NT2/D1 (cell line): ENCODE data around the gene EXD3.

ENCODE experiments used
- DNase-seq: peaks from one replicate; pipeline ENCODE4 v3.0.0-alpha.2; 2011; ENCODE audit warnings: low read depth, low spot score
- H3K27me3 ChIP-seq: 2 replicates; pipeline ENCODE4 v1.6.0; 2011; ENCODE audit warnings: mild to moderate bottlenecking; ENCODE audit not compliant: insufficient read length, insufficient read depth
- H3K36me3 ChIP-seq: 2 replicates; pipeline ENCODE4 v1.6.1; 2011; ENCODE audit warnings: mild to moderate bottlenecking, low read length, mixed read lengths; ENCODE audit not compliant: insufficient read depth, insufficient read length
- H3K4me1 ChIP-seq: 2 replicates; pipeline ENCODE4 v1.5.1; 2011; ENCODE audit not compliant: insufficient read depth, insufficient read length
- H3K4me3 ChIP-seq: 2 replicates; pipeline ENCODE4 v1.5.1; 2011; ENCODE audit warnings: low read depth; ENCODE audit not compliant: insufficient read length
- H3K9ac ChIP-seq: 2 replicates; pipeline ENCODE4 v1.6.0; 2011; ENCODE audit warnings: low read depth; ENCODE audit not compliant: insufficient read length
- H3K9me3 ChIP-seq: 2 replicates; pipeline ENCODE4 v1.5.1; 2011; ENCODE audit warnings: mild to moderate bottlenecking, low read length; ENCODE audit not compliant: insufficient read depth
- SUZ12 ChIP-seq: IDR thresholded peaks from 2 replicates; pipeline ENCODE4 v1.6.1; 2011; ENCODE audit not compliant: insufficient read length, insufficient read depth; ENCODE audit errors: extremely low read depth
- YY1 ChIP-seq: IDR thresholded peaks from 2 replicates; pipeline ENCODE4 v1.6.1; 2011; ENCODE audit not compliant: insufficient read length, insufficient read depth
- ZNF274 ChIP-seq: IDR thresholded peaks from 2 replicates; pipeline ENCODE4 v1.6.1; 2011; ENCODE audit warnings: mild to moderate bottlenecking, low read depth, low read length

The EXD3 gene

DNA sequence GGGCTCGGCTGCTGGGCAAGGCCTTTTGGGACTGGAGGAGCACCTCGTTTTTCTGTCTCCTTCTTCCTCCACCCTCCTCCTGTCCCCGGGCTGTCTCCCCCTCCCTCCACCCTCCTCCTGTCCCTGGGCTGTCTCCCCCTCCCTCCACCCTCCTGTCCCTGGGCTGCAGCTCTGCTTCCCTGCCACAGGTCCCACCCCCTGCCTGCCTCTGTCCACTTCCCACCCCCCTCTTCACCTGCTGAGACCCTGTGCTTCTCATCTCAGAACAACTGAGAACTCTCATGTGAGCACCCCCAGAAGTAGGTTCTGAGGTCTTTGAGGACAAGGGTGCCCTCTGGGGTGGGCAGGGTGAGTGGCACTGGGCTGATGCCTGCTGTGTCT is 151.3 kb downstream of the EXD3 start:
- H3K27me3 ChIP-seq, result no peaks in the 10 kb centered on the region
- H3K9me3 ChIP-seq, result no peaks in the 10 kb centered on the region
- no peak overlapping the region for H3K4me3 ChIP-seq
- no peak for DNase-seq
- peaks cover 37% of the 10 kb centered on the region for H3K4me1 ChIP-seq
- peaks cover 77% of the 10 kb centered on the region for H3K36me3 ChIP-seq
- no peak overlapping the region for H3K9ac ChIP-seq
- TF ChIP-seq SUZ12, result no peak
- TF ChIP-seq YY1, result no peak
- TF ChIP-seq ZNF274, result no peak

- H3K9ac ChIP-seq, result peak overlapping the region; percentile 10
- DNase-seq, result no peak
- peaks cover 31% of the 10 kb centered on the region for H3K4me1 ChIP-seq
- H3K4me3 ChIP-seq, result no peak overlapping the region
- TF ChIP-seq ZNF274 (no peak), SUZ12 (no peak), YY1 (no peak)
- H3K36me3 ChIP-seq, result peaks cover 83% of the 10 kb centered on the region
- no peaks in the 10 kb centered on the region for H3K9me3 ChIP-seq
- no peaks in the 10 kb centered on the region for H3K27me3 ChIP-seq
Measured at GRCh38 chr9:137270929-137271695, 151.8 kb downstream of the EXD3 start.

DNA sequence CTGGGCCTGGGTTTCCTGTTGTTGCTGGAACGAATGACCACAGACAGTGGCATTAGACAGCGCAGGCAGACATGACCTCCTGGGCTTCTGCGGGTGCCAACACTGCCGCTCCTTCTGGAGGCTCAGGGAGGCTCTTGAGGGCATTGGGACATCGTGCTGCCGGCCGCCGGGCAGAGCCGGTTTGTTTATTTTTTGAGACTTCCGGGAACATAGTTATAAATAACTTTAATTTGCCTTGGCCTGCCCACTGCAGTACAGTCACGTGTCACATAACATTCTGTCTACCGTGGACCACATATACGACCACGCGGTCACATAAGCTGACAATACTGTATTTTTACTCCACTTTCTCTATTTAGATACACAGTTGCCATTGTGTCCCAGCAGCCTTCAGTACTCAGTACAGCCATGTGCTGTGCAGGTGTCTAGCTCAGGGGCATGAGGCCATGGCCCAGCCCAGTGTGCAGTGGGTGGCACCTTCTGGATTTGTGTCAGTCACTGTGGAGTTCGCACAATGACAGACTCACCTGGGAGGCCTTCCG is 153.7 kb downstream of the EXD3 start:
- Histone ChIP-seq H3K4me1 (peaks cover 20% of the 10 kb centered on the region), H3K4me3 (no peak overlapping the region), H3K9me3 (no peaks in the 10 kb centered on the region), H3K27me3 (no peaks in the 10 kb centered on the region), H3K9ac (no peak overlapping the region), H3K36me3 (peaks cover 89% of the 10 kb centered on the region)
- no peak for DNase-seq
- TF ChIP-seq YY1, result no peak
- no peak for TF ChIP-seq SUZ12
- TF ChIP-seq ZNF274, result no peak

DNA sequence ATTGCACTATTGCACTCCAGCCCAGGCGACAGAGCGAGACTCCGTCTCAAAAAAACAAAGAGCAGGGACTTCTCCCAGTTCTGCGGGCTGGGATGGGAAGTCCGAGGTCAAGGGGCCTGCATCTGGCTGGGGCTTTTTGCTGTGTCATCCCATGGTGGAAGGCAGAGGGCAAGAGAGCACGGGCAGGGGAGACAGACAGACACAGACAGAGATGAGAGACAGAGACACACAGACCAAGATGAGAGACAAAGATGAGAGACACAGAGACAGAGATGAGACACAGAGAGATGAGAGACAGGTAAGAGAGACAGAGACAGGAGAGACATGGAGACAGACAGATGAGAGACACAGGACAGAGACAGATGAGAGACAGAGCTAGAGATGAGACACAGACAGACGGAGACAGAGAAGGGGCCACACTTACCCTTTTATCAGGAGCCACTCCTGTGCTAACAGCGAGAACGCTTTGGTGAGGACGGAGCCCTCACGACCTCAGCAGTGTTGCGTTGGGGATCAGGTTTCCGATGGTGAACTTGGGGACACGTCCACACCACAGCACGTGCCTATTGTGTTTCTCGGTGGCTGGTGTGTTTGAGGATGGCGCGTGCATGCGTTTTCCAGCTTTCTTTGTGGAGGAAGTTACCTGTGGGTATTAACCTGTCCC is 154.3 kb downstream of the EXD3 start:
- no peaks in the 10 kb centered on the region for H3K9me3 ChIP-seq
- H3K9ac ChIP-seq, result peak overlapping the region; percentile 42
- peaks cover 89% of the 10 kb centered on the region for H3K36me3 ChIP-seq
- no peak overlapping the region for H3K4me3 ChIP-seq
- no peaks in the 10 kb centered on the region for H3K27me3 ChIP-seq
- no peak for DNase-seq
- no peak for TF ChIP-seq SUZ12
- no peak for TF ChIP-seq ZNF274
- H3K4me1 ChIP-seq, result peaks cover 14% of the 10 kb centered on the region

GRCh38 chr9:137267933-137268355 is 155.0 kb downstream of the EXD3 start:
- H3K9ac ChIP-seq, result no peak overlapping the region
- no peak for DNase-seq
- peaks cover 87% of the 10 kb centered on the region for H3K36me3 ChIP-seq
- TF ChIP-seq SUZ12, result no peak
- TF ChIP-seq ZNF274, result no peak
- TF ChIP-seq YY1, result no peak
- no peaks in the 10 kb centered on the region for H3K27me3 ChIP-seq
- H3K9me3 ChIP-seq, result no peaks in the 10 kb centered on the region
- H3K4me3 ChIP-seq, result no peak overlapping the region
- H3K4me1 ChIP-seq, result peaks cover 15% of the 10 kb centered on the region

DNA sequence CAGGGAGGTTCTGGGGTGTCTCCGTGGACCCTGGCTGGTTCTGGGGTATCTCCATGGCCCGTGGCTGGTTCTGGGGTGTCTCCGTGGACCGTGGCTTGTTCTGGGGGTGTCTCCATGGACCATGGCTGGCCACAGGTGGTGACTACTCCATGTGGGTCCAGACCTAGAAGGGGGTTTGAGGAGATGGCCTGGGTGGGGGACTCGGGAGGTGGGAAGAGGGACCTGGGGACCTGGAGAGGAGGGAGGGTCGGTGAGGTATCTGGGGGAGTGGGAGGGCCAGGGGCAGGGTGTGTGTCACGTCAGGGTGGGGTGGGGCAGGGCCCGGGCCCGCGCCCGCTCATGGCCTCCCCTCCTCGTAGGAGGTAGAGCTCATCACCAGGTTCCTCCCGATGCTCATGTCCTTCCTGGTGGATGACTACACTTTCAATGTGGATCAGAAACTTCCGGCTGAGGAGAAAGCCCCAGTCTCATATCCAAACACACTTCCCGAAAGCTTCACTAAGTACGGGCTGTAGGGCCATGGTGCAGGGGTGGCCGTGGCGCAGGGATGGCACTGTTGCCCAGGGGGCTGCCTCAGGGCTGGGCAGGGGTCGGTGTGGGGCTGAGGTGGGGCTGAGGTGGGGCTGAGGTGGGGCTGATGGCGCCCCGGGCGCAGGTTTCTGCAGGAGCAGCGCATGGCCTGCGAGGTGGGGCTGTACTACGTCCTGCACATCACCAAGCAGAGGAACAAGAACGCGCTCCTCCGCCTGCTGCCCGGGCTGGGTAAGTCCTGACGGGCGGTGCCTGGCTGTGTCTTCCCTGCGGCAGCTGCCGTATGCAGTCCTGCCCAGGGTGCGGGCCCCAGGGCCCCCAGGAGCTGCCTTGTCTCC is 156.1 kb downstream of the EXD3 start:
- no peak overlapping the region for H3K9ac ChIP-seq
- no peaks in the 10 kb centered on the region for H3K9me3 ChIP-seq
- peaks cover 82% of the 10 kb centered on the region for H3K36me3 ChIP-seq
- DNase-seq, result no peak
- H3K4me3 ChIP-seq, result no peak overlapping the region
- TF ChIP-seq SUZ12, result no peak
- no peak for TF ChIP-seq YY1
- no peak for TF ChIP-seq ZNF274
- H3K27me3 ChIP-seq, result no peaks in the 10 kb centered on the region
- H3K4me1 ChIP-seq, result peaks cover 12% of the 10 kb centered on the region
